Suprapubic skin (tissue), 4 donors: Measurements from ENCODE around the gene TSHZ2. TPM values are rescaled to one million over a fixed set of nuclear protein-coding genes. Genes with fewer than 3 reads are reported as not detected.

ENCODE experiments used
- DNase-seq, 2 donors: peaks; one replicate each; pipeline ENCODE4 v3.0.0-alpha.2; 2019; ENCODE audit warnings: low spot score in 2 of 2
- H3K27ac ChIP-seq: fragments of 200-600 bp; sonication (generic); one replicate; pipeline ENCODE4 v1.5.1; 2019
- H3K27me3 ChIP-seq: fragments of 200-600 bp; sonication (generic); one replicate; pipeline ENCODE4 v1.5.1; 2019
- H3K36me3 ChIP-seq: fragments of 200-600 bp; sonication (generic); one replicate; pipeline ENCODE4 v1.5.1; 2019
- H3K4me1 ChIP-seq: fragments of 200-600 bp; sonication (generic); one replicate; pipeline ENCODE4 v1.5.1; 2019
- H3K4me3 ChIP-seq: fragments of 200-600 bp; sonication (generic); one replicate; pipeline ENCODE4 v1.5.1; 2019; ENCODE audit warnings: mild to moderate bottlenecking
- H3K9me3 ChIP-seq: fragments of 200-600 bp; sonication (generic); one replicate; pipeline ENCODE4 v1.5.1; 2019
- EP300 ChIP-seq: sonication (generic); formaldehyde crosslinking; IDR thresholded peaks from one replicate; pipeline ENCODE4 v1.6.1; 2017; ENCODE audit warnings: antibody characterized with exemption
- POLR2A ChIP-seq, 2 donors: fragments of 450-650 bp; IDR thresholded peaks; one replicate each; pipeline ENCODE4 v1.6.1; 2017; ENCODE audit warnings: antibody characterized with exemption in 2 of 2, mild to moderate bottlenecking in 2 of 2, moderate library complexity in 2 of 2
- POLR2AphosphoS5 ChIP-seq, 3 donors: sonication (generic); formaldehyde crosslinking; IDR thresholded peaks; one replicate each; pipeline ENCODE4 v1.6.1; 2017; ENCODE audit warnings: antibody characterized with exemption in 3 of 3
- WGBS: methylation state at CpG from one replicate; pipeline ENCODE4 v1.1.5; 2018; 5-methylcytosine and 5-hydroxymethylcytosine counted together
- total RNA-seq, 4 donors: library from RNA; depleted of rRNA; stranded (reverse); fragments of >200 nt; gene quantifications; one replicate each; pipeline ENCODE4 v1.1.0, GENCODE V29; 2016
- TF ChIP-seq, protein P1 (sequence below), 2 donors: fragments of 200-600 bp in 1 of 2; fragments of 450-650 bp in 1 of 2; sonication (generic) in 1 of 2; IDR thresholded peaks; one replicate each; pipeline ENCODE4 v1.5.1; 2016 to 2019; ENCODE audit warnings: antibody characterized with exemption in 2 of 2, mild to moderate bottlenecking in 1 of 2, moderate library complexity in 1 of 2

The TSHZ2 gene
- total RNA-seq, 4 donors from 2014 or later, result 10.2 to 24.7 (median 19.2) TPM

DNA sequence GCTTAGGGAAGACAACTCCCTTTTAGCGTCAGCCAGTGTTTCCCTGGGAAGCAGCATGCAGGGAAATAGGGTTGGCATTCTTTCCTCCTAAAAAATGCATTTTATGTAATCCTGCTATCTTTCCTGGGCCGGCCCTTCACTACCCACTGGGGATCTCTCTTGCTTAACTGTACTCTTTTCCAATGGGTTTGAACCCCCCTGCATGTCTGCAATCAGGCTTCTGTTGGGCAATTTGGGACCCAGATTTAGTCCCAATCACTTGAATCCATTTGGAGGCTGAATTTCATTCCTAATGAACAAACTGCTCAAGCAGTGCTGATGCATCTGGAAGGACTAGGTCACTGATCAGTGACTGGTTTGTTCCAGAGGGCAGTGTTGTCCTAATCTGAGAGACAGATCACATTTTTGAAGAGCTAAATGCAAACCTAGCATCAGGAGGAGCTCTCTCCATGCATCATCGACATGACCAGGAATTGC lies 152.0 kb downstream of the TSHZ2 start:
- no peak for TF ChIP-seq POLR2A (IDR thresholded peaks at IDR 0.05)
- peak in 2 of 3 donors; percentile 53 to 62 for TF ChIP-seq POLR2AphosphoS5 (IDR thresholded peaks at IDR 0.05)
- H3K4me1 ChIP-seq, result no peaks in the 10 kb centered on the region
- H3K27me3 ChIP-seq, result no peaks in the 10 kb centered on the region
- 59% methylated on average over 3 of the region's 3 CpGs for WGBS
- DNase-seq, result peak in 1 of 2 donors; percentile 78
- no peaks in the 10 kb centered on the region for H3K9me3 ChIP-seq
- H3K36me3 ChIP-seq, result no peaks in the 10 kb centered on the region
- no peak overlapping the region for H3K27ac ChIP-seq
- H3K4me3 ChIP-seq, result no peak overlapping the region

DNA sequence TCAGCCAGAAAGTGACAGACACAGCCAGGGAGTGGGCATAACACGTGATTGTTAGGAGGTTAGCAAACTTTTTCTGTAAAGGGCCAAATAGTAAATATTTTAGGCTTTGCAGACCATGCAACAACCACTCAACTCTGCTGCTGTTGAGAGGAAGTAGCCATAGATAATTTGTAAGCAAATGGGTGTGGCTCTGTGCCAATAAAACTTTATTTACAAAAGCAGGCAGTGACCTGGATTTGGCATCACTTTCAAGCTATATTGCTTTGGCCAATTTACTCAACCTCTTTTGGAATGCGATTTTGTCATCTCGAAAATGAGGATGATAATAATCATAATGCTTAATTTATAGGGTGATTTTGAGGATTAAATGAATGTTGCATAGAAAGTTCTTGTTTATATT lies 152.6 kb downstream of the TSHZ2 start:
- 78% methylated on average over 3 of the region's 3 CpGs for WGBS
- TF ChIP-seq POLR2AphosphoS5 (IDR thresholded peaks at IDR 0.05) (no peak), POLR2A (IDR thresholded peaks at IDR 0.05) (no peak), EP300 (no peak)
- TF ChIP-seq, protein P1, sequence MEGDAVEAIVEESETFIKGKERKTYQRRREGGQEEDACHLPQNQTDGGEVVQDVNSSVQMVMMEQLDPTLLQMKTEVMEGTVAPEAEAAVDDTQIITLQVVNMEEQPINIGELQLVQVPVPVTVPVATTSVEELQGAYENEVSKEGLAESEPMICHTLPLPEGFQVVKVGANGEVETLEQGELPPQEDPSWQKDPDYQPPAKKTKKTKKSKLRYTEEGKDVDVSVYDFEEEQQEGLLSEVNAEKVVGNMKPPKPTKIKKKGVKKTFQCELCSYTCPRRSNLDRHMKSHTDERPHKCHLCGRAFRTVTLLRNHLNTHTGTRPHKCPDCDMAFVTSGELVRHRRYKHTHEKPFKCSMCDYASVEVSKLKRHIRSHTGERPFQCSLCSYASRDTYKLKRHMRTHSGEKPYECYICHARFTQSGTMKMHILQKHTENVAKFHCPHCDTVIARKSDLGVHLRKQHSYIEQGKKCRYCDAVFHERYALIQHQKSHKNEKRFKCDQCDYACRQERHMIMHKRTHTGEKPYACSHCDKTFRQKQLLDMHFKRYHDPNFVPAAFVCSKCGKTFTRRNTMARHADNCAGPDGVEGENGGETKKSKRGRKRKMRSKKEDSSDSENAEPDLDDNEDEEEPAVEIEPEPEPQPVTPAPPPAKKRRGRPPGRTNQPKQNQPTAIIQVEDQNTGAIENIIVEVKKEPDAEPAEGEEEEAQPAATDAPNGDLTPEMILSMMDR (IDR thresholded peaks at IDR 0.05), result no peak
- Histone ChIP-seq H3K36me3 (no peaks in the 10 kb centered on the region), H3K4me3 (no peak overlapping the region), H3K27ac (no peak overlapping the region), H3K4me1 (no peaks in the 10 kb centered on the region), H3K27me3 (no peaks in the 10 kb centered on the region), H3K9me3 (no peaks in the 10 kb centered on the region)
- DNase-seq, result no peak

DNA sequence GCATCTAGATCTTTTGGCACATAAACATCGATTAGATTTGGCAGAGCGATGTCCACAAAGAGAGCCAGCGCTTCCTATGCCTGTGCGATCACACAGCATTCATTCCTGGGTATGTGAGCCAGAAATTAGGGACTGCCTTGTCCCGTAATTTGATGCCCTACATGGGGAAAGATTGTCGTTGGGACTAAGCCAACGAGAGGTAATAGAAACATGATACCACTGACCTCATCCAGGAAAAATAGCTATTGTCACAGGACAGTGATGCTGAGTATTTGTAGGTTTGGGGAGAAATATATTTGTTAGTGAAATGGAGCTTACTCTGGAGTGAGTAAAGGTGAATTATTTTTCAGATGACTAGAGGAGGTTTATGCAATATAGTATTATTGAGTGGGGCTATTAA lies 154.0 kb downstream of the TSHZ2 start:
- Histone ChIP-seq H3K9me3 (no peaks in the 10 kb centered on the region), H3K36me3 (no peaks in the 10 kb centered on the region), H3K4me3 (no peak overlapping the region), H3K27ac (no peak overlapping the region), H3K4me1 (no peaks in the 10 kb centered on the region), H3K27me3 (no peaks in the 10 kb centered on the region)
- WGBS, result 59% methylated on average over 7 of the region's 7 CpGs
- DNase-seq, result no peak
- TF ChIP-seq POLR2AphosphoS5 (IDR thresholded peaks at IDR 0.05) (no peak), EP300 (no peak), POLR2A (IDR thresholded peaks at IDR 0.05) (no peak)
- TF ChIP-seq, protein P1 (IDR thresholded peaks at IDR 0.05), result no peak

DNA sequence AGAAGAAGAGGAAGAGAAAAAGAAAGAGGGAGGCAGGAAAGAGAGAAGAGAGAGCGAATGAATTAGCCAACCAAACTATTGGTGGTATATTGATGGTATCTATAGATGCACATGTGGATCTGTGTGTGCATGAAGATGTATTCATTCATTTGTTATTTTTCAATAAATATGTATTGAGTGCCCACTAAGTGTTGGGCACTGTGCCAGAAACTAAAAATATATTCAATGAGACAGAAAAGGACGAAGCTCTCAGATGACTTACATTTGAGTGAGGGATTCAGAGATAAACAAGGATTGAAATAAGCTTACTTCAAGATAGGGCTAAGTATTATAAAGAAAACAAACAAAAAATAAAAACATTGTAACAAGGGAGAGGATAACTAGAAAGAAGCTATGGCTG lies 154.9 kb downstream of the TSHZ2 start:
- Histone ChIP-seq H3K27ac (no peak overlapping the region), H3K4me3 (no peak overlapping the region), H3K36me3 (no peaks in the 10 kb centered on the region), H3K4me1 (no peaks in the 10 kb centered on the region), H3K9me3 (no peaks in the 10 kb centered on the region), H3K27me3 (no peaks in the 10 kb centered on the region)
- 80% methylated on average over 2 of the region's 2 CpGs for whole genome bisulfite sequencing
- TF ChIP-seq POLR2A (IDR thresholded peaks at IDR 0.05) (no peak), POLR2AphosphoS5 (IDR thresholded peaks at IDR 0.05) (no peak), EP300 (no peak)
- TF ChIP-seq, protein P1 (IDR thresholded peaks at IDR 0.05), result no peak
- no peak for DNase-seq

DNA sequence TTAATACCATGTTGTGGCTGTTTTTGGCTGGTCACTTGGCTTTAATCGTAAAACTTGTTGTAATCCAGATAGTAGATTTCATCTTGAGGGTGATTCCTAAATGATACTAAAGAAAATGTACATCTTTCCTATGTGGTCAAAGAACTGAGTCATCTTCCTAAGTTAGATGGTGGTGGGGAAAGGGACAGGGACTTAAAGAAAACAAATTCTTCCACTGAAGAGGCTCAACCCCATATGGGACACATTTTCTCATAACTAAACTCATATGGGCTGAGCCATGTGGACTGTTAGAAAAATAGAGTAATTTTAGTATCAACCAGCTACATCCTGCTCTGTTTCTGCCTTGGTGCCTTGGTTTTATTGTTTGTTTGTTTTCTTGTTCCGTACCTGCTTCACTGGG lies 155.8 kb downstream of the TSHZ2 start:
- H3K36me3 ChIP-seq, result no peaks in the 10 kb centered on the region
- H3K4me1 ChIP-seq, result no peaks in the 10 kb centered on the region
- no peak overlapping the region for H3K27ac ChIP-seq
- 78% methylated on average over 2 of the region's 2 CpGs for WGBS
- DNase-seq, result no peak
- TF ChIP-seq, protein P1 (IDR thresholded peaks at IDR 0.05), result no peak
- TF ChIP-seq POLR2A (IDR thresholded peaks at IDR 0.05) (no peak), POLR2AphosphoS5 (IDR thresholded peaks at IDR 0.05) (no peak), EP300 (no peak)
- no peak overlapping the region for H3K4me3 ChIP-seq
- no peaks in the 10 kb centered on the region for H3K27me3 ChIP-seq
- H3K9me3 ChIP-seq, result no peaks in the 10 kb centered on the region

DNA sequence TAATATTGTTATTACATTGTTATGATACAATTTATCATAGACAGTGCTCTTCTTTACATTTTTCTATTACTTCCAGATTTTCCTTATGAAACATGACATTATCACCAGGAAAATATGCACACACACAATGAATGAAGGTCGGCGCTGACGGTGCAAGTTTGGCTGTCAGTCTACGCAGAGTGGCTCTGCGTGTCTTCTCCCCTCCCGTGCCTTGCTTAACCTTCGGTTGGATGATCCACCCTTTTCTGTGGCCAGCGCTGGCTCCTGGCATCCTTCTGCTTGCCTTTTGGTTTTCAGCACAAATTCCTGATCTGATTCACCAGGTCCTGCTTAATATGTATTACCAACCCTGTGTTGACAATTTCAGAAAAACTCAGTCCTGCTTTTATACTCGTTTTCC lies 157.4 kb downstream of the TSHZ2 start:
- TF ChIP-seq, protein P1 (IDR thresholded peaks at IDR 0.05), result no peak
- TF ChIP-seq POLR2AphosphoS5 (IDR thresholded peaks at IDR 0.05), result no peak
- no peak for TF ChIP-seq EP300
- no peak for TF ChIP-seq POLR2A (IDR thresholded peaks at IDR 0.05)
- no peak overlapping the region for H3K4me3 ChIP-seq
- 70% methylated on average over 9 of the region's 9 CpGs for WGBS
- H3K27ac ChIP-seq, result no peak overlapping the region
- no peaks in the 10 kb centered on the region for H3K27me3 ChIP-seq
- H3K9me3 ChIP-seq, result no peaks in the 10 kb centered on the region
- DNase-seq, result no peak
- H3K4me1 ChIP-seq, result no peaks in the 10 kb centered on the region
- no peaks in the 10 kb centered on the region for H3K36me3 ChIP-seq
